Measurements from ENCODE around the gene CFDP1.

GRCh38 chr16:75271441-75272096 is 161.7 kb downstream of the CFDP1 start:
- TF ChIP-seq POLR2A (IDR thresholded peaks at IDR 0.05): no peak
- TF ChIP-seq, protein P1, sequence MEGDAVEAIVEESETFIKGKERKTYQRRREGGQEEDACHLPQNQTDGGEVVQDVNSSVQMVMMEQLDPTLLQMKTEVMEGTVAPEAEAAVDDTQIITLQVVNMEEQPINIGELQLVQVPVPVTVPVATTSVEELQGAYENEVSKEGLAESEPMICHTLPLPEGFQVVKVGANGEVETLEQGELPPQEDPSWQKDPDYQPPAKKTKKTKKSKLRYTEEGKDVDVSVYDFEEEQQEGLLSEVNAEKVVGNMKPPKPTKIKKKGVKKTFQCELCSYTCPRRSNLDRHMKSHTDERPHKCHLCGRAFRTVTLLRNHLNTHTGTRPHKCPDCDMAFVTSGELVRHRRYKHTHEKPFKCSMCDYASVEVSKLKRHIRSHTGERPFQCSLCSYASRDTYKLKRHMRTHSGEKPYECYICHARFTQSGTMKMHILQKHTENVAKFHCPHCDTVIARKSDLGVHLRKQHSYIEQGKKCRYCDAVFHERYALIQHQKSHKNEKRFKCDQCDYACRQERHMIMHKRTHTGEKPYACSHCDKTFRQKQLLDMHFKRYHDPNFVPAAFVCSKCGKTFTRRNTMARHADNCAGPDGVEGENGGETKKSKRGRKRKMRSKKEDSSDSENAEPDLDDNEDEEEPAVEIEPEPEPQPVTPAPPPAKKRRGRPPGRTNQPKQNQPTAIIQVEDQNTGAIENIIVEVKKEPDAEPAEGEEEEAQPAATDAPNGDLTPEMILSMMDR (IDR thresholded peaks at IDR 0.05): no peak

Measured in esophagus squamous epithelium (tissue), 4 donors.